SK-N-SH (cell line): ENCODE data around the gene SHD. TPM values are rescaled to one million over a fixed set of nuclear protein-coding genes. Genes with fewer than 3 reads are reported as not detected.

ENCODE experiments used
- CTCF ChIA-PET: fragments of 300-600, 350-600 bp; formaldehyde crosslinking; extraction: SDS; loops from one replicate; lab custom pipeline; 2021; lab: Yijun Ruan, JAX
- POLR2A ChIA-PET: fragments of 350-600 bp; sonication (Branson Sonifier 250); formaldehyde crosslinking; extraction: SDS; loops from one replicate; lab custom pipeline; 2020; ENCODE audit warnings: antibody characterized with exemption, inconsistent platforms; lab: Yijun Ruan, JAX
- DNase-seq: peaks from one replicate; pipeline ENCODE4 v3.0.0; 2012
- H2AFZ ChIP-seq: fragments of 200-600 bp; sonication (generic); 2 replicates; pipeline ENCODE4 v1.8.1; 2016; ENCODE audit warnings: antibody characterized with exemption, mild to moderate bottlenecking, low read depth
- H3F3A ChIP-seq: fragments of 200-600 bp; sonication (generic); replicated peaks from 2 replicates; pipeline ENCODE3; 2016; ENCODE audit warnings: antibody characterized with exemption, mild to moderate bottlenecking; ENCODE audit not compliant: insufficient read depth
- H3K27ac ChIP-seq, 2 experiments: fragments of 200-500 bp in 1 of 2; fragments of 200-600 bp in 1 of 2; sonication (Bioruptor generic) in 1 of 2; sonication (generic), shearing (Covaris generic) in 1 of 2; 2 replicates each; pipeline versions ENCODE4 v1.5.1 to v1.6.1; 2014 to 2016; ENCODE audit warnings: low read depth in 2 of 2, inconsistent platforms in 1 of 2, low read length in 1 of 2, mild to moderate bottlenecking in 1 of 2, mixed read lengths in 1 of 2
- H3K27me3 ChIP-seq: fragments of 200-600 bp; sonication (generic), shearing (Covaris generic); 2 replicates; pipeline ENCODE4 v1.6.1; 2016; ENCODE audit warnings: mixed run types; ENCODE audit not compliant: insufficient read depth
- H3K36me3 ChIP-seq, 2 experiments: fragments of 200-500 bp in 1 of 2; fragments of 200-600 bp in 1 of 2; sonication (Bioruptor generic) in 1 of 2; sonication (generic) in 1 of 2; replicated peaks in 1 of 2; 2 replicates each; pipeline versions ENCODE3 to v1.5.1; 2014 to 2016; ENCODE audit warnings: low read length in 1 of 2, mild to moderate bottlenecking in 1 of 2; ENCODE audit not compliant: insufficient read depth in 2 of 2, control insufficient read depth in 1 of 2
- H3K4me1 ChIP-seq, 2 experiments: fragments of 200-500 bp in 1 of 2; fragments of 200-600 bp in 1 of 2; sonication (Bioruptor generic) in 1 of 2; sonication (generic), shearing (Covaris generic) in 1 of 2; 2 replicates each; pipeline versions ENCODE4 v1.5.1 to v1.6.1; 2014 to 2016; ENCODE audit warnings: low read depth in 1 of 2, low read length in 1 of 2, mixed run types in 1 of 2; ENCODE audit not compliant: insufficient read depth in 2 of 2, control insufficient read depth in 1 of 2
- H3K4me2 ChIP-seq: fragments of 200-600 bp; sonication (generic), shearing (Covaris generic); 2 replicates; pipeline ENCODE4 v1.6.1; 2017; ENCODE audit warnings: mixed run types
- H3K4me3 ChIP-seq, 2 experiments: fragments of 200-500 bp in 1 of 2; fragments of 200-600 bp in 1 of 2; sonication (Bioruptor generic) in 1 of 2; sonication (generic), shearing (Covaris generic) in 1 of 2; 2 replicates each; pipeline versions ENCODE4 v1.5.1 to v1.8.1; 2014 to 2016; ENCODE audit warnings: low read depth in 2 of 2, inconsistent platforms in 1 of 2, low read length in 1 of 2, mild to moderate bottlenecking in 1 of 2, mixed read lengths in 1 of 2, moderate library complexity in 1 of 2
- H3K79me2 ChIP-seq: fragments of 200-600 bp; sonication (generic); 2 replicates; pipeline ENCODE4 v1.8.1; 2017; ENCODE audit warnings: mild to moderate bottlenecking; ENCODE audit not compliant: insufficient read depth
- H3K9ac ChIP-seq: fragments of 200-600 bp; sonication (generic); 2 replicates; pipeline ENCODE4 v1.6.1; 2017; ENCODE audit warnings: mixed run types
- H3K9me2 ChIP-seq: fragments of 200-600 bp; sonication (generic); 2 replicates; pipeline ENCODE4 v1.6.1; 2017; ENCODE audit warnings: mixed run types
- H3K9me3 ChIP-seq: fragments of 200-600 bp; sonication (generic); 2 replicates; pipeline ENCODE4 v1.6.1; 2017; ENCODE audit warnings: mixed run types, mild to moderate bottlenecking, moderate library complexity
- H4K20me1 ChIP-seq: fragments of 200-600 bp; sonication (generic); 2 replicates; pipeline ENCODE4 v1.6.1; 2017; ENCODE audit warnings: mild to moderate bottlenecking, mixed run types; ENCODE audit not compliant: insufficient read depth
- CHD2 ChIP-seq: fragments of 150-350 bp; IDR thresholded peaks from 2 replicates; pipeline ENCODE4 v1.6.1; 2018; ENCODE audit warnings: low read length; ENCODE audit not compliant: partially characterized antibody
- CTCF ChIP-seq: fragments of 200-600 bp; sonication (generic); IDR thresholded peaks from 2 replicates; pipeline ENCODE4 v1.6.1; 2017; ENCODE audit warnings: antibody characterized with exemption, mild to moderate bottlenecking, moderate library complexity
- ELF1 ChIP-seq: IDR thresholded peaks from 2 replicates; pipeline ENCODE4 v1.4.0; 2012
- EP300 ChIP-seq, 2 experiments: IDR thresholded peaks; 2 replicates each; pipeline versions ENCODE4 v1.4.0 to v1.6.1; 2012; ENCODE audit warnings: borderline replicate concordance in 1 of 2, low read depth in 1 of 2, low read length in 1 of 2
- EZH2phosphoT487 ChIP-seq: fragments of 200-600 bp; sonication (generic); IDR thresholded peaks from 2 replicates; pipeline ENCODE4 v1.6.1; 2017; ENCODE audit warnings: low read depth, mixed run types, mild to moderate bottlenecking, antibody characterized with exemption, moderate library complexity, borderline replicate concordance
- FOXJ3 ChIP-seq: sonication (generic); formaldehyde crosslinking; IDR thresholded peaks from 2 replicates; pipeline ENCODE4 v1.5.1; 2020; ENCODE audit warnings: mild to moderate bottlenecking, missing genetic modification reagents
- IRF3 ChIP-seq: fragments of 150-350 bp; IDR thresholded peaks from 2 replicates; pipeline ENCODE4 v1.6.1; 2016; ENCODE audit warnings: mild to moderate bottlenecking, low read depth, low read length
- MAX ChIP-seq: IDR thresholded peaks from 2 replicates; pipeline ENCODE4 v1.4.0; 2012; ENCODE audit warnings: low read depth
- MEF2A ChIP-seq: IDR thresholded peaks from 2 replicates; pipeline ENCODE4 v1.4.0; 2012; ENCODE audit warnings: low read depth, borderline replicate concordance
- NFIC ChIP-seq: IDR thresholded peaks from 2 replicates; pipeline ENCODE4 v1.4.0; 2012; ENCODE audit warnings: borderline replicate concordance
- RAD21 ChIP-seq: IDR thresholded peaks from 2 replicates; pipeline ENCODE4 v1.6.1; 2012; ENCODE audit warnings: mild to moderate bottlenecking, low read length
- RFX5 ChIP-seq: IDR thresholded peaks from 2 replicates; pipeline ENCODE4 v1.6.1; 2012; ENCODE audit warnings: mild to moderate bottlenecking, improper control_type of control experiment, low read length
- RXRA ChIP-seq: IDR thresholded peaks from 2 replicates; pipeline ENCODE4 v1.4.0; 2012; ENCODE audit warnings: low read depth, mild to moderate bottlenecking, borderline replicate concordance
- SMC3 ChIP-seq: IDR thresholded peaks from 2 replicates; pipeline ENCODE4 v1.6.1; 2012; ENCODE audit warnings: low read depth, low read length, improper control_type of control experiment
- TCF12 ChIP-seq: IDR thresholded peaks from 2 replicates; pipeline ENCODE4 v1.4.0; 2012
- USF2 ChIP-seq: fragments of 150-350 bp; IDR thresholded peaks from 2 replicates; pipeline ENCODE4 v1.6.1; 2017; ENCODE audit warnings: antibody characterized with exemption, low read length, low read depth, borderline replicate concordance
- ZBTB33 ChIP-seq: IDR thresholded peaks from 2 replicates; pipeline ENCODE4 v1.4.0; 2012; ENCODE audit warnings: low read depth, borderline replicate concordance
- WGBS: methylation state at CpG from one replicate; pipeline ENCODE4 v1.1.6; 2017; ENCODE audit warnings: low lambda C conversion rate; 5-methylcytosine and 5-hydroxymethylcytosine counted together
- polyA plus RNA-seq, 3 experiments: library from polyadenylated mRNA; depleted of rRNA; stranded (reverse); fragments of >200 nt; gene quantifications; 2 replicates each; pipeline ENCODE4 v1.2.3, GENCODE V29; 2012

SHD gene
- polyA plus RNA-seq, 1 of the 3 experiments (the other 2 are of a cell fraction) = 3.1 TPM

- Histone ChIP-seq H3K4me1 (peaks cover 0 to 19% of the 10 kb centered on the region in 2 experiments; a peak in 1 of 4 replicates), H3K27ac (no peak overlapping the region), H3K4me3 (no peak overlapping the region), H3K9ac (no peak overlapping the region), H3K9me3 (no peaks in the 10 kb centered on the region), H3K27me3 (no peaks in the 10 kb centered on the region), H3K9me2 (no peaks in the 10 kb centered on the region), H2AFZ (no peak overlapping the region), H3K79me2 (no peaks in the 10 kb centered on the region), H3K36me3 (no peaks in the 10 kb centered on the region), H4K20me1 (no peaks in the 10 kb centered on the region), H3F3A (no peaks in the 10 kb centered on the region), H3K4me2 (no peak overlapping the region)
- TF ChIP-seq TCF12 (no peak), EP300 (IDR thresholded peaks at IDR 0.05; ENCODE audit: borderline replicate concordance in 1 of 2, low read depth in 1 of 2, low read length in 1 of 2) (no peak), MEF2A (no peak)
- POLR2A ChIA-PET = interaction anchor here (0.9 kb wide), 1 partner anchor 20 kb away, joined by 3 read pairs; no protein-coding TSS in a partner anchor
- CTCF ChIA-PET = interaction anchor here (0.8 to 2.5 kb wide), 2 partner anchors 30 to 31 kb away, joined by 3 to 12 read pairs; no protein-coding TSS in a partner anchor
- DNase-seq = no peak
- 82% methylated on average over 15 of the region's 27 CpGs for WGBS
Observed at GRCh38 chr19:4297901-4298809, 19.1 kb downstream of the SHD start.

GRCh38 chr19:4298810-4299550, 19.9 kb downstream of the SHD start:
- TF ChIP-seq USF2 (no peak), NFIC (no peak), EZH2phosphoT487 (no peak), RAD21 (no peak), ZBTB33 (no peak), SMC3 (no peak), CHD2 (no peak), RXRA (no peak), ELF1 (no peak), MEF2A (no peak), IRF3 (no peak), MAX (no peak), CTCF (no peak), RFX5 (no peak), FOXJ3 (CRISPR knock-in tag) (no peak)
- TF ChIP-seq, all 33 proteins: peak for 0
- H3K27me3 ChIP-seq = no peaks in the 10 kb centered on the region
- H3K36me3 ChIP-seq = no peaks in the 10 kb centered on the region
- CTCF ChIA-PET = interaction anchor here (0.8 kb wide), 1 partner anchor 31 kb away, joined by 3 read pairs; no protein-coding TSS in a partner anchor
- no peak overlapping the region for H3K9ac ChIP-seq
- no peak overlapping the region for H3K27ac ChIP-seq
- no peak overlapping the region for H3K4me2 ChIP-seq
- no peaks in the 10 kb centered on the region for H3K9me3 ChIP-seq
- H3K9me2 ChIP-seq = no peaks in the 10 kb centered on the region
- DNase-seq = no peak
- no peaks in the 10 kb centered on the region for H3K79me2 ChIP-seq
- 85% methylated on average over 8 of the region's 8 CpGs for WGBS
- H3K4me1 ChIP-seq = peaks cover 0 to 19% of the 10 kb centered on the region in 2 experiments; a peak in 1 of 4 replicates
- H3K4me3 ChIP-seq = no peak overlapping the region
- H2AFZ ChIP-seq = no peak overlapping the region
- POLR2A ChIA-PET = no interaction called here
- no peaks in the 10 kb centered on the region for H4K20me1 ChIP-seq
- H3F3A ChIP-seq = no peaks in the 10 kb centered on the region
